HS-27A (cell line): ENCODE data around the gene PRDM16.

ENCODE experiments used
- DNase-seq: peaks from one replicate; pipeline ENCODE4 v3.0.0-alpha.2; 2012; ENCODE audit warnings: low read depth, missing footprints

Gene PRDM16

DNA sequence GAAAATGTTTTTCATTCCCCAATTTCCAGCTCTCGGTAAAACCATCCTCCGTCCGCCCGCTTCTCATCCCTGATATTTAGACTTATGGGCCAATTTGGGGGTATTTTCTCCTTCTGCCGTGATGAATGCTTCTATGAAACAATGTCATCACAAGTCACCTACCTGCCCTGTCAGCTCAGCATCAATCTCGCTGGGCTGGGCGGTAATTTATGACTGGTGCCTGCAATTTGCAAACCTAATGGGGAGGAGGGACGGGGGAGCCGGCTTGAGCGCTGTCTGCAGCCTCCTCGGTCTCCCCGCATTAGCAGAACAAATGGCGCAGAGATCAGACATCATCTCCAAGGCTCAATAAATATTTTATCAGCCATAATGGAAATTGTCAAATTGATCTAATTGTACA is 72.1 kb downstream of the PRDM16 start:
- no peak for DNase-seq

DNA sequence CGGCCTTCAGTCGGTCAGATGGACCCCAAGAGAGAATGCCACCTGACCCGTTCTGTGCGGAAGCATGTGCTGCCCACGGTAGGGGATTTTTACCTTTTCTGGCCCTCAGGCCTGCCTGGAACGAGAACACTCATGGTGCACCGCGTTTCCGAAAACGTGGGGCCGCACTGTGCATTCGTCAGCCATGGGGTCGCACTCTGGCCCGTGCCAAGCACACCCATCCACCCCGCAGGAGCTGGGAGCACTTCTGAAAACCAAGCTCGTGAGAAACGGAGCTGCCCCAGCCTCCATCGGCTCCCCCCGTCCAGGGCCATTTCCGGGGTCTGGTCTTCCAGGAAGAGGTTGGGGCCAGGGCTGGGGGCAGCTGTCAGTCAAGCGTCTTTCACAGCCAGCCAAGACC is 72.8 kb downstream of the PRDM16 start:
- no peak for DNase-seq

DNA sequence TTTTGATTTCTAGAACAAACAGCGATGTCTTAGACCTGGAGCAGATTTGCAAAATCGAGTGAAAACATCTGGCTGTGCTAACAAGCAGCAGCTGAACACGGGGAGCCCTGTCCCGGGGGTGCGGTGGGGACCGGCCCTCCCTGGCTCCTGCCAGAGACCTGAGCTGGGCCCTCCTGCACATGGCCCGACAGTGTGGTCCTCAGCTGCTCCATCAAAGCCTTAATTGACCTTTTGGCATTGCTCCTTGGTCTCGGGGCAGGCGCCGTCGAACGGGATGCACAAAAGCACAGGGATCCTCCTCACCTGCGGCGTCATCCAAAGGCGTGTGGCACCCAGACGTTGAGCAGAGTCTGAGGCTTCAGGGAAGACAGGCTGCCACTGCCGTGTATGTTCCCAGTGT is 73.2 kb downstream of the PRDM16 start:
- DNase-seq: no peak

DNA sequence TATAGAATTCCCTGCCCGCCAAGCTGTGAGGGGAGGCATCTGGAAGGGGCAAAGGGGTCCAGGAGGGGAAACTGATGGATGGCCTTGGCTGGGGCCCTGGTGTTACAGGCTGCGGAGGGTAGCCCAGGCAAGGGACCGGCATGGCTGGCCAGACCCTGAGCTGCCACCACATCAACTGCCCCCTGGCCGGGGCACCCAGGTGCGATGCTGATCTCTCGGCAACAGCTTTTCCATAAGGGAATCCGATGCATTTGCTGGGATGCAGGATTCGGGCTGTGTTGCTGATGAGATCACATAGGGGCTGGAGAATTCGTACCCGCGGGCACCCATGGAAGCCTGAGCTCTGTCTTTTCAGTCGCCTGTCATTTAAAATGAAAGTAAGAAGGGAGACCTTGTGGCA is 73.7 kb downstream of the PRDM16 start:
- DNase-seq: no peak

DNA sequence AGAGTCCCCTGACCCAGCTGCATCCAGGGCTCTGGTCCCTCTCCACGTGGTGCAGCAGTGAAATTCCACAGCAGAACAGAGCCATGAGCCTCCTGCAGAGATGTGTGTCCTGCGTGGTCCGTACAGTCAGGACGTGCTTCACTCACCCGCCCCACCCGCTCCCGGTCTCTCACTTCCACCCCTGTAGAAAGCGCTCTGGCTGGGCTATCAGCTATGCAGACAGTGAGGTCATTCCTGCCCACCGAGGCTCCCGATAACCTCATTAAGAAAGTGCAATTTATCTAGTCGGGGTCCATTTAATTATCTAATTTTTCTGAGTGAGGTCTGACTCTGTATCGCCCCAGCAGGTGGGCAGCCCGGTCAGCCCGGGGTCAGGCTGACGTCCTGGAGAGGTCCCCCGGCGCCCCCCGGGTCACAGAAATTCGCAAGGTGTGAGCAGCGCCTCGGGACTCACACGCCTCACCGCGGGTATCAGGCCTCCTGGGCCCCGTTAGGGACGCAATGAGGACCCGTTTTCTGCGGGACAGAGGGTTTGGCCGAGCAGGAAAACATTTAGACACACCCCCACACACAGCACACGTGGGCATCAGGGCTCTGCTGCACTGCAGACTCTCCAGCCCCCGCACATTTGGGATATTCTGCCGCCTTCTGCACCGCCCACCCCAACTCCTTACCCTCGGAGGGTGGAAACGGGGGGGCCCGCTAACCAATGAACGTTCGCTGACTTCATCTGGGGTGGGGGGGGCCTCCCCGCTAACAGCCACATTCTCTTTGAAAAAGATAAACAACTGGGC is 76.7 kb downstream of the PRDM16 start:
- no peak for DNase-seq

DNA sequence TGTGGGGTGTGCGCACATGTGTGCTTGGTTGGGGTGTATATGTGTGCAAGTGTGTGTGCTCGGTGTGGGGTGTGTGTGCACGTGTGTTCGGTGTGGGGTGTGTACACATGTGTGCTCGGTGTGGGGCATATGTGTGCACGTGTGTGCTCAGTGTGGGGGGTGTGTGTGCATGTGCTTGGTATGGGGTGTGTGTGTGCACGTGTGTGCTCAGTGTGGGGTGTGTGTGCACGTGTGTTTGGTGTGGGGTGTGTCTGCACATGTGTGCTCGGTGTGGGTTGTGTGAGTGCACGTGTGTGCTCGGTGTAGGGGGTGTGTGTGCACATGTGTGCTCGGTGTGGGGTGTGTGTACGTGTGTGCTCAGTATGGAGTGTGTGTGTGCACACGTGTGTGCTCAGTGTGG is 77.5 kb downstream of the PRDM16 start:
- no peak for DNase-seq

DNA sequence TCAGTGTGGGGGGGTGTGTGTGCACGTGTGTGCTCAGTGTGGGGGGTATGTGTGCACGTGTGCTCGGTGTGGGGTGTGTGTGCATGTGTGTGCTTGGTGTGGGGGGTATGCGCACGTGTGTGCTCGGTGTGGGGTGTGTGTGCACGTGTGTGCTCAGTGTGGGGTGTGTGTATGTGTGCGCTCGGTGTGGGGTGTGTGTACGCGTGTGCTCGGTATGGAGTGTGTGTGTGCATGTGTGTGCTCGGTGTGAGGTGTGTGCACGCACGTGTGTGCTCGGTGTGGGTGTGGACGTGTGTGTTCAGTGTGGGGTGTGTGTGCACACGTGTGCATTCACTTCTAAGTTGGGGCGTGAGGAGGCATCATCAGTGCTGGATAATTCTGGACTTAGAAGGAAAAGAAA is 77.9 kb downstream of the PRDM16 start:
- DNase-seq: no peak

DNA sequence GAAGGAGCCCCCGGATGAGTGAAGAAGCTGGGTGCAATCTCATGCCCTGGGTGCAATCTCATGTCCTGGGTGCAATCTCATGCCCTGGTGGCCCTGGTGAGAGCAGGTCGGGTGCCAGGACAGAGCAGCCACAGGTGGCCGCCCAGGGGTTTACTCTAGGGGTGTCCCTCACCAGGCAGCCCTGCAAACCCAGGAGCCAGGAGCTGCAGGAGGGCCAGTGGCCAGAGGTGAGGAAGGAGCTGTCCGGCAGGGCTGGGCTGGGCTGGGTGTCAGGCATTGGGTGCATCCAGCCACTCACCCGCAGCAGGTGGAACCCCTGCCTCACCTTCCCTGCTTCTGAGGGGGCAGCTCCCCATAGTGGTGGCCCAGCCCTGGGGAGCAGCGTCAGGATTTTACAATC is 79.2 kb downstream of the PRDM16 start:
- no peak for DNase-seq

DNA sequence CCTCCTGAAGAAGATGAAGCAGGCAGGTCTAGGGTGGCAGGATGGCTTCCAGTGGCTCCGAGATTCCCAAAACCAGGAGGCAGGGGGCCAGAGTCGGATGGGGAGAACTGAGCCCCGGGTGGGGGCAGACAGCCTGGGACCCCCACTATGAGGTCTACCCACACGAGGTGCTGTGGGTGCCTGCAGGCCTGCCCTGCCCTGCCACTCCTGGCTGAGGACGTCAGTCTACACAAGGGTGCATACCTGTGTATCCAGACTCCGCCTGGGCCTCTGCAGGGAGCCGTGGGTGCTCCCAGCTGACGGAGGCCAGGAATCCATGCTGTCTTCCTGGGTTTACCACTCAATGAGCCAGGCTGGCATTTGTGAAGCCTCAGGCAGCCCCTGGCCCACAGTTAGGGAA is 80.3 kb downstream of the PRDM16 start:
- DNase-seq: no peak

DNA sequence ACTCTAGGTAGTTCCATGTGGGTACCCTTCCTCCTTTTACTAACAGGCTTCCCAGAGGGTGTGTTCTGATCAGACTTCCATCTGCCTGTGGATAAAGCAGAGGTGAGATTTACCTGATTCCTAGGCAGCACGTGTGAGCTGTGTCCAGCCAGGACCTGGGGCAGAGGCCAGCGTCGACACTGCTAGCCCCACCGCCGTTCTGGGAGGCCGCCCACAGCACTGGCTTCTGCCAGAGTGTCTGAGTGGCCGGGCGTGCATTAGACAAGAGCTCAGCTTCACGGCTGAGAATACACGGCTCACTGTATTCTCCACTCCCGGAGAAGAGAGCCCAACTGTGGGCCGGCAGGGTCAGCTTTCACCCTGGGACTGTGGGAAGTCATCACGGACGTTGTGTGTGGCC is 82.5 kb downstream of the PRDM16 start:
- no peak for DNase-seq

DNA sequence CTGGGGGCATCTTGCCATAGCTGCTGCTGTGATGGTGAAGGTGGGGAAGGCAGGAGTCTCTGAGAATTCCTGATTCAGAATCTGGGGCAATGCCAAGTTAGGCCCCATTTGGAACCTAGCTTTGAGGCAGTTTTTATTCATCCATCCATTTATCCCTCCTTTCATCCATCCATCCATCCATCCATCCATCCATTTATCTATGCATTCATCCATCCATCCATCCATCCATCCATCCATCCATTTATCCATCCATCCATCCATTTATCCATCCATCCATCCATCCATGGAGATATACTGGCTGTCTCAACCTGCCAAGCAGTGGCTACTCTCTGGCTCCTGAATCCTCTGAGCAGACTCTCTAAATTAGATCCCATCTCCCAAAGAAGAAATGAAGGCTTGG is 83.1 kb downstream of the PRDM16 start:
- no peak for DNase-seq

DNA sequence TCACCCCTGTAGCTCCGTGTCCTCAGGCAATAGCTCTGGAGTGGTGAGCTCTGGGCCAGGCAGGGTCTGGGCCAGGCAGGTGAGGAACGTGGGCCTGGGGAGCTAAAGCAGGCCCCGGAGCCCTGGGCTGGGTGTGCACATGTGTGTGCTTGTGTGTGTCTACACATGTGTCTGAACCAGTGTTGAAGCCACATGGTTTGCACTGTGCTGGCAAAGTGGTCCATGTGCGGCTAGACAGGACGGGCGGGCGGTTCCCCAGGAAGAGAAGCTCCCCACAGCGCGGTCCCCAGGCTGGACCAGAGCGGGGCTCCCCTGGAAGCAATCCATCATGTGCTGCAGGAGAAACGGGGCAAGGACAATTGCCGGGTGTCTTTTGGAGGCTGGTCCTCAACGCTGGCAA is 84.2 kb downstream of the PRDM16 start:
- no peak for DNase-seq

DNA sequence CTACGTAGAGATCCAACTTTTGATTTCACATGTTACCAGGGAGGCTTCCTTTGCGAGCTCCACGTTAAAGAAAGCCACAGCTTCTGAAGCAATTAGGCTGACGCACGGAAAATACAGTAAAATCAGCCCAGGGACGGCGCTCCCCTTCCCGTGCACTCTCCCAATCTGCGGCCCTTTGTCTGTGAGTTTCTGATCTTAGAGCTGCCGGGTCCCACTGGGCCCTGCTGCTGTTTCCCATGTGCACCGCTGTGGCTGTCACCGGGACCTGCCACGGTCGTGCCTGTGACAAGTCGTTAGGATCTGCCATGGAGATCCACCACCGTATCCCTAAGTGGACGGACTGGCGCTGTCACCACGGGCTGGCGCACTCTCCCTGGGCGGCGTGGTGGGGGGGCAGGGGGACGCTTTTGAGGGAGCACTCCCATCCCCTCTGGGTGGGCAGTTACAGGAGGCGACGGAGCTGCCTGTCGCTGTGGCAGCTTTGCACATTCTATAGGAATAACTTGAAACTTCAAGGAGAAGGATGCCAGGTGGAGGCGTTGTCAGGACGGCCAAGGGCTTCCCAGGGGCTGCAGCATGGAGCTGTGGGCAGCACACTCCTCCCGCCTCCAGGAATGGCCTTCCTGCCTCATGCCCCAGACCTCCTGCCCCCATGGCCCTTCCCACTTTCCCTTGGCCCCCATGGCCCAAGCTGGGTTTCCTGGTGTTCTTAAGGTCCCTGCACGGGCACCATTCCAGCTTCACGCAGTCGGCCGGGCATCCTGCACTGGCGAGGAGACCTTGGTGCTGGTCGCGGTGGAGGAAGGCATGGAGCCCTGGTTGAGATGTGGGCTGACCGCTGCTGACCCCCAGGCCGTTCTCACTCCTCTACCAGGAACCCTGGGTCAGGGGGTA is 85.1 kb downstream of the PRDM16 start:
- DNase-seq: no peak

DNA sequence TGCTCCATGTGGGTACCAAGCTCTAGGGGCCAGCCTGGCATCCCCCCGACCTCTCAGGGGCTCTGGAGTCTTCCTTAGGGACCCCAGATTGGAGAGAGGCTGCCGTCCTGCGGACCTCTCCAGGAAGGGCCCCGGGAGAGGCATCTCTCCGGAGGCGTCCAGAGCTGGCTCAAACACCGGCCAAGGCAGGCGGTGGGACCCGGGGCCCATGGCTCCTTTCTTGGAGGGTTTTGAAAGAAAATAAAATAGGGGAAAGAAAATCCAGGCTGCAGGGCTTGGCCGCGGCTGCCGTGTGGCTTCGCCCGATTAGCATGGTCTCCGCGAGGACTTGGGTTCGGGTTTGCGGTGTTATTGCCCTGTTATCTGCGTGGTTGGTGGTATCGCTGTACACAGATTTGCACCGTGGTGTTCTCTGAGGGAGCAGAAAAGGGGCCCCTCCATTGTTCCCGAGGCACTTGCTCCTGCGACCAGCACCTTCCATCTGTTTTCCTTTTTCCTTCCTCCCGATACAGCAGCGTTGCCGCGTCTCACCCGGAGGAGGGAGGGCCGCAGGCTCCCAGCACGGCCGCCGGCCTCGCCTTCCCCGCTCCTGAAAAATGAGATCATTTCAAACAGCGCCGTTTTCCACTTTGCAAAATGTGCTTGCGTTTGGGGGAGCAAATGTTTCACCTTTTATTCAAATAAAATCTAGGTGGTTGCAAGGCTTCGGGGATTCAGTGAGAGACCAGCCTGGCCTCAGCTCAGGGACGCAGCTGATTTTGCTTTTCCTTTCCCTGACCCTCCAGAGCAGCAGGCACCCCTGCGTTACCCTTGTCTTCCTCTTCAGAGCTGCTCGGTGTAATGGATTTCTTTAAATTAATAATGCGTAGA is 86.3 kb downstream of the PRDM16 start:
- DNase-seq: no peak

DNA sequence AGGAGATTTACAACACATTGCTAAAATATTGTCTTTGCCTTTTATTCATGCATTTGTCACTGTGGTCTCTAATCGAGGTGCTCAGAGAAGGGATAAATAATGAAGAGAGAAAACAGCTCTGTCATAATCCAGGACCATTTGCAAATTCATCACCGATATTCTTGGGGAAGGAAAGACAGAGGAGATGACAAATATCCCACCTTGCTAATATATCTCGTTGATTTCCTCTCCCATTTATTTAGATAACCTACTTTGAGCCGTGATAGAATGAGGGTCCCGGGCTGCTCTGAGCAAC is 86.9 kb downstream of the PRDM16 start:
- no peak for DNase-seq

DNA sequence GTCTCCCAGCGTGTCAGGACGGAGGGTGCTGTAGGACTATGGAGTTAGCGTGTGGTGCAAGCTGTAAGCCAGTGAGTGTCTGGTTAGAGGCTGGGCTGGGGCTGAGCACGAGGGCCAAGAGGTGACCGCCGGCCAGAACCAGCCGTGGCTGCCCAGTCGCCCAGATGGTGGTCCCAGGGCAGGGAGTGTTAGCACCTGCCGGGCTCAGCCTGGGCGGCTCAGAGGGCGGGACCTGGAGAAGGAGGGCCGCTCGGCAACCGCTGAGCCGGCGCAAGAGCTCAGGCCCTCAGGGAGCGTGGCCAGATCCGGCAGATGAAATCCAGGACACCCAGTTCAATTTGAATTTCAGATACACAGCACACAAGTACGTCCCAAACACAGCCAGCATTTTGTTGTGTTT is 87.9 kb downstream of the PRDM16 start:
- no peak for DNase-seq

DNA sequence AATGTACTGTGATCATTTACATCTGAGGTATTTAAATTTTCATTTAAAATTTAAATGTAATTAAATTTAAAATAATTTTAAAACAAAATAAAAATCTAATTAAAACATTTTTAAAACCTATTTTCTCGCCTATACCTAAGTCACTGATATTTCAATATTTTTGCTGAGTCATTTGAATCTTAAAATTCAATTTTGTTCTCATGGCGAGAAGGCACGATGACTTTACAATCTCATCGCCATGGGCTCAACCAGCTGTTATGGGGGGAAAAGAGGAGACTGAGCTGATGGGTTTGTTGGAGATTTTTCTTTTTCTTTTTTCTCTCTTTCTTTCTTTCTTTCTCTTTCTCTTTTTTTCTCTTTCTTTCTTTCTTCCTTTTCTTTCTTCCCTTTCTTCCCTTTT is 89.3 kb downstream of the PRDM16 start:
- no peak for DNase-seq

DNA sequence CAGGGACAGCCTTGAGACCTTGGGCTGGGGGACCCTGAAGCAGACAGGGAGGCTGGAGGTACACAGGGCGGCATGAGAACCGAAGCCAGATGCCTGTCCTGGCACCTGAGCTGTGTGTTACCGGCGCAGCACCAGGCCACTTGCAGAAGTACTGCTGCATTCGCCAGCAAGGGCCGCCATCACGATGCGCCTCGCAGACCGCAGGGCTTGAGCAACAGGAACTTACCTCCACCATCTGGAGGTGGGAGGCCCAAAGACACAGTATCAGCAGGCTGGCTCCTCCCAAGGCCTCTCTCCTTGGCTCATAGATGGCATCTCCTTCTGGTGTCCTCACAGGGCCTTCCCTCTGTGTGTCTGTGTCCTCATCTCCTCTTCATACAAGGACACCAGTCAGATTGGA is 90.1 kb downstream of the PRDM16 start:
- DNase-seq: no peak

DNA sequence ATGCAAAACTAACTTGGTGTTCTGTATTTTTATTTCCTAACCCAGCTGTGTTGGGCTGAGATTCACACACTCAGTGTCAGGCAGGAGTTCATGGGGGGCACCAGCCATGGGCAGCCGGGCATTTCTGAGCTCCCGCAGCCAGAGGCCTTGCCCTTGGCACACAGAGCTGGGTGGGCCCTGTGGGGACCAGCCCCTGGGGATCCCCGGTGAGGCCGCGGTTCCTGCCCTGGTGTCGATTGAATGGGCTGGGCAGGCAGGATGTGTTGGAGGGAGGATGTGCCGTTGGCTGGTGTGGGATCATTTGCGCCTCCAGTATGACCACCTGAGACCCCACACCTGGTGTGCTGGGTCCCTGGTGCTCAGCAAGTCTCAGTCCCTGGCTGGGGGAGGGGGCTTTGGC is 91.0 kb downstream of the PRDM16 start:
- no peak for DNase-seq

DNA sequence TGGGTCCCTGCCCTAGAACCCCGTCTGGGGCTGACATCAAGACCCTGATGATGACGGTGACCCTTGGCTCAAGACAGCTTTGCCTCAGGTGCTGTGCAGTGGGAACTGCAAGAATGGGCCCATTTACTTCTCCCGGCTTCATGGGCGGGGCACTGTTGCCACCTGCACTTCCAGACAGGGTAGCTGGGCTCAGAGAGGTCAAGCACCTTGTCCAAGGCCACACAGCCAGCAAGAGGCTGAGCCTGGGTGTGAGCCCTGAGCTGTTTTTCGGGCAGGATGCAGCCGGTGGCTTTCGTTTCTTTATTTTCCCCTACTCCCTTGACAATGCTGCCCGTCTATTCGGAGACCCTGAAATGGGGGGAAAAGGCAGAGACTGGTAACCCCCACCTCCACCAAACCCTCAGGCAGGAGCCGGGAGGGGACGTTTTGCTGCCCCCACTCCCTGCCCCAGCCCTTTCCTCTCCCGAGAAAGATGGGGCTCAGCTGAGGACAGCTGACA is 91.7 kb downstream of the PRDM16 start:
- no peak for DNase-seq

DNA sequence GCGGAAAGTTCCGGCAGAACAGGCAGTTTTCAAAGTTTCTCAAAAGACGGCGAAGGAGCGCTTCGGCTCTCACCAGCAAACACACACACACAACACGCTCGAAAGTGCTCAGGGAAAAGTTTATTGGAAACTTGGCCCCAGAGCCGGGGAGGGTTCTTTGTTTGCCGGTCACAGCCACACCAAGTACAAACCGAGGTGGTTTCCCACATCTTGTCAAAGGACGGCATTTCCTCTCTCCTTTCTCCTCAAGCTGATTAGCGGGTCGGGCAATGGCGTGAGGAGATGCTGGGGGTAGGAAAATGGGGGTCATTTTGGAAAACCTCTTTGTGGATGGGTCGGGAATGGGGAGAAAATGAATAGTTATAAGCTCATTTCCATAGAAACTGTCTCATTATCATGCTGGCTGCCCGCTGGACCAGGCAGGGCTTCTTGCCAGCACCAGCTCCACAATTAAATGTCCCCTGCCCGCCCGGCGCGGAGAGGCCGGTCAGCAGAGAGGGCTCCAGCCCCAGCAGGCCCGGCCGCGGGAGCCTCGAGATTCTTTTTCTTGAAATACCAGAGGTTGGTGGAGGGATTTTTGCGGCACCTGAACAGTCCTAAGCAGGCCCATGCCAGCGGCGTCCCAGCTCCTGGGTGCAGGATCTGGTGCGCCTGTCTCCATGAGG is 92.3 kb downstream of the PRDM16 start:
- no peak for DNase-seq

DNA sequence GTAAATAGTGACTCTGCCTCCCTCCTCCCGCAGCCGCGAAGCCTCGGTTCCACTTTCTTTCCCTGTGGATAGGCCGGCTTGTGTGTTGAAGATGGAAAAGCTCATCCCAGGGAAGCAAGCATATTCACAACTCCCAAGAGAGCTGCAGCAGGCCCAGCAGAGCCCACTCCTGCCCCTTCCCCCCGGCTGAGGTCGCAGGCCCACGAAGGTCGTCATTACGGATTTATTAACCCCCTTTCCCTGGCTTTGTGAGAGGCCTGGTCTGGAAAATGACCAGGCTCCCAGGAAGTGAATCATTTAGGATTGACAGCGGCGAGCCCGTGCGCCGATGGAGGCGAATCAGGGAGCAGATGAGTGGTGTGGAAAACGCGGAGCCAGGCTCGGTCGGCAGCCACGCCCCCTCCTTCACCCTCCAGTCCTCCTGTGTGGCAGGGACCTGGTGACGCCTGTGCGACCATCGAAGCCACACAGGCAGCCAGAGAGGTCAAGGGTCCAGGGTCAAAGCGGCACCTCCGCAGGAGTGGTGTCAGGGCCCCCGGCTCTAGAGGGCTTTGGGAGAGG is 93.4 kb downstream of the PRDM16 start:
- DNase-seq: no peak
